Mesenchymal stem cell (in vitro differentiated cells and primary cell): Measurements from ENCODE around the gene SAPCD2.
A peak's percentile ranks its signal among the peaks of the same experiment; 100 is the strongest.

ENCODE experiments used
- DNase-seq: peaks from one replicate; pipeline ENCODE4 v3.0.0-alpha.2; 2013
- H2AFZ ChIP-seq: one replicate; pipeline ENCODE4 v1.6.1; 2013; ENCODE audit warnings: low read depth, mild to moderate bottlenecking, control low read depth, inconsistent platforms, low read length, moderate library complexity
- H2AK5ac ChIP-seq: 2 replicates; pipeline ENCODE4 v1.6.1; 2013; ENCODE audit warnings: low read length, moderate library complexity, mild to moderate bottlenecking, inconsistent platforms; ENCODE audit not compliant: severe bottlenecking
- H2BK120ac ChIP-seq: one replicate; pipeline ENCODE4 v1.6.1; 2013; ENCODE audit warnings: low read depth, mild to moderate bottlenecking, inconsistent platforms, low read length, moderate library complexity
- H2BK12ac ChIP-seq, 2 experiments: one replicate each; pipeline ENCODE4 v1.6.1; 2013; ENCODE audit warnings: inconsistent platforms in 2 of 2, low read length in 2 of 2, mild to moderate bottlenecking in 2 of 2, moderate library complexity in 2 of 2, control low read depth in 1 of 2
- H2BK15ac ChIP-seq: one replicate; pipeline ENCODE4 v1.6.1; 2013; ENCODE audit warnings: mild to moderate bottlenecking, low read depth, inconsistent platforms; ENCODE audit not compliant: poor library complexity, severe bottlenecking
- H2BK5ac ChIP-seq: 2 replicates; pipeline ENCODE4 v1.6.1; 2013; ENCODE audit warnings: low read depth, mild to moderate bottlenecking, low read length, control low read depth, inconsistent platforms; ENCODE audit not compliant: poor library complexity, severe bottlenecking
- H3K14ac ChIP-seq, 2 experiments: one replicate each; pipeline ENCODE4 v1.6.1; 2013; ENCODE audit warnings: inconsistent platforms in 2 of 2, low read length in 2 of 2, control low read depth in 1 of 2, mild to moderate bottlenecking in 1 of 2, moderate library complexity in 1 of 2
- H3K18ac ChIP-seq, 2 experiments: one replicate each; pipeline ENCODE4 v1.6.1; 2013; ENCODE audit warnings: inconsistent platforms in 2 of 2, low read length in 2 of 2, control low read depth in 1 of 2, low read depth in 1 of 2, mild to moderate bottlenecking in 1 of 2
- H3K23ac ChIP-seq, 2 experiments: one replicate each; pipeline ENCODE4 v1.6.1; 2013; ENCODE audit warnings: inconsistent platforms in 2 of 2, low read length in 2 of 2, mild to moderate bottlenecking in 2 of 2, moderate library complexity in 2 of 2, control low read depth in 1 of 2
- H3K27ac ChIP-seq: 2 replicates; pipeline ENCODE4 v1.5.1; 2013; ENCODE audit warnings: mild to moderate bottlenecking, moderate library complexity, low read length, control low read depth, inconsistent platforms; ENCODE audit not compliant: poor library complexity, severe bottlenecking
- H3K27me3 ChIP-seq, 2 experiments: 2 replicates each; pipeline versions ENCODE4 v1.6.1 to v1.7.0; 2013; ENCODE audit warnings: low read length in 2 of 2, mild to moderate bottlenecking in 2 of 2, moderate library complexity in 2 of 2, control low read depth in 1 of 2, inconsistent platforms in 1 of 2; ENCODE audit not compliant: control insufficient read depth in 1 of 2, insufficient read depth in 1 of 2
- H3K36me3 ChIP-seq, 2 experiments: 2 replicates each; pipeline versions ENCODE4 v1.6.1 to v1.7.0; 2013; ENCODE audit warnings: low read length in 2 of 2, control low read depth in 1 of 2, inconsistent platforms in 1 of 2, low read depth in 1 of 2, mild to moderate bottlenecking in 1 of 2; ENCODE audit not compliant: insufficient read depth in 2 of 2, control insufficient read depth in 1 of 2
- H3K4ac ChIP-seq, 2 experiments: one replicate each; pipeline ENCODE4 v1.6.1; 2013; ENCODE audit warnings: inconsistent platforms in 2 of 2, low read length in 2 of 2, mild to moderate bottlenecking in 2 of 2, moderate library complexity in 2 of 2, control low read depth in 1 of 2, low read depth in 1 of 2
- H3K4me1 ChIP-seq: 2 replicates; pipeline ENCODE4 v1.6.1; 2013; ENCODE audit warnings: low read depth, low read length, control low read depth; ENCODE audit not compliant: control insufficient read depth, insufficient read depth
- H3K4me2 ChIP-seq: 2 replicates; pipeline ENCODE4 v1.6.1; 2013; ENCODE audit warnings: low read length, mild to moderate bottlenecking, inconsistent platforms; ENCODE audit not compliant: poor library complexity, severe bottlenecking
- H3K4me3 ChIP-seq, 2 experiments: 2 replicates each; pipeline versions ENCODE4 v1.5.1 to v1.7.0; 2013; ENCODE audit warnings: low read length in 2 of 2, mild to moderate bottlenecking in 2 of 2, control low read depth in 1 of 2, low read depth in 1 of 2; ENCODE audit not compliant: insufficient read depth in 1 of 2
- H3K79me1 ChIP-seq: replicated peaks from 2 replicates; pipeline ENCODE4 v1.6.1; 2013; ENCODE audit warnings: mild to moderate bottlenecking, control low read depth, low read length, inconsistent platforms; ENCODE audit not compliant: poor library complexity, severe bottlenecking
- H3K9ac ChIP-seq: 2 replicates; pipeline ENCODE4 v1.7.0; 2013; ENCODE audit warnings: mild to moderate bottlenecking, low read length, moderate library complexity
- H3K9me3 ChIP-seq: 2 replicates; pipeline ENCODE4 v1.7.0; 2013; ENCODE audit warnings: mild to moderate bottlenecking, low read length; ENCODE audit not compliant: control insufficient read depth
- H4K8ac ChIP-seq: one replicate; pipeline ENCODE4 v1.6.1; 2013; ENCODE audit warnings: inconsistent platforms, mild to moderate bottlenecking, low read length, moderate library complexity
- H4K91ac ChIP-seq: one replicate; pipeline ENCODE4 v1.6.1; 2013; ENCODE audit warnings: mild to moderate bottlenecking, low read length, inconsistent platforms
- WGBS: methylation state at CpG from one replicate; pipeline ENCODE4 v1.1.7; 2013; ENCODE audit warnings: mixed read lengths; 5-methylcytosine and 5-hydroxymethylcytosine counted together

The SAPCD2 gene

DNA sequence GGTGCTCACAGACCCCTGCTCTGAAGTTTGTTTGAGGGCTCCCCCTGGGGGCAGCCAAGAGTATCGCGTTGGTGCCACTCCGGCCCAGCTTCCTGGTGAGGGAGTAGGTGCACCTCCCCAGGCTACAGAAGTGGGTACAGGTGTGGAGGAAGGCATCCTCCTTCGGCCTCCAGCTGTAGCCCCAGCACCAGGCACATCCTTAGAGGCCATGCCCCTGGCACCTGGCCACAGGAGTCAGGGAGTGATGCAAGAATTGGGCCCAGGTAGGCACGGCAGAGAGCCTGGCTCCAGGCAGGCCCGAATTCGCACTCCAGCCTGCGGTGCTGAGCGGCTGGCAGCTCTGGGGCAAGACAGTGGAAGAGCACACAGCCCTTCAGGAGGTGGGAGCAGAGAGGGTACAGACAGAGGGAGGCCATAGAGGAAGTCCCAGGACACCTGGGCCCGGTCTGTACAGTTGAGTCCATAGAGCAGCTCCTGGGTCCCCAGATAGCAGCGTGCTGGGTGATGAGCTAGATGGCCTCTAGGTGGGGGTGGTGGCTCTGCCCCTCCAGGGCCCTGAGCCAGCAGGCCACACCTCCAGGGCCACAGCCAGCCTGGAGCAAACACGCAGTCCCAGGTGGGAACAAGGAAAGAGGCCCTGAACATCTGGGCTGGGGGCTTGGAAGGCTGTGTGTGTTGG is 2.4 kb downstream of the SAPCD2 start:
- Histone ChIP-seq H3K27me3 (peaks cover 0 to 10% of the 10 kb centered on the region in 2 experiments), H2BK12ac (no peak overlapping the region), H3K4me1 (peaks cover 18% of the 10 kb centered on the region), H2BK120ac (no peak overlapping the region), H3K79me1 (no peaks in the 10 kb centered on the region), H3K4me2 (no peak overlapping the region), H4K8ac (no peak overlapping the region), H2BK5ac (no peak overlapping the region), H3K4ac (no peak overlapping the region), H3K23ac (no peak overlapping the region), H3K36me3 (peaks cover 0 to 6% of the 10 kb centered on the region in 2 experiments), H3K14ac (no peak overlapping the region), H3K27ac (no peak overlapping the region), H4K91ac (no peak overlapping the region), H3K18ac (no peak overlapping the region), H3K4me3 (no peak overlapping the region), H2AFZ (no peak overlapping the region), H2BK15ac (no peak overlapping the region), H3K9me3 (no peaks in the 10 kb centered on the region), H3K9ac (no peak overlapping the region), H2AK5ac (no peak overlapping the region)
- peak; percentile 84 for DNase-seq
- WGBS, result 65% methylated on average over 11 of the region's 12 CpGs

DNA sequence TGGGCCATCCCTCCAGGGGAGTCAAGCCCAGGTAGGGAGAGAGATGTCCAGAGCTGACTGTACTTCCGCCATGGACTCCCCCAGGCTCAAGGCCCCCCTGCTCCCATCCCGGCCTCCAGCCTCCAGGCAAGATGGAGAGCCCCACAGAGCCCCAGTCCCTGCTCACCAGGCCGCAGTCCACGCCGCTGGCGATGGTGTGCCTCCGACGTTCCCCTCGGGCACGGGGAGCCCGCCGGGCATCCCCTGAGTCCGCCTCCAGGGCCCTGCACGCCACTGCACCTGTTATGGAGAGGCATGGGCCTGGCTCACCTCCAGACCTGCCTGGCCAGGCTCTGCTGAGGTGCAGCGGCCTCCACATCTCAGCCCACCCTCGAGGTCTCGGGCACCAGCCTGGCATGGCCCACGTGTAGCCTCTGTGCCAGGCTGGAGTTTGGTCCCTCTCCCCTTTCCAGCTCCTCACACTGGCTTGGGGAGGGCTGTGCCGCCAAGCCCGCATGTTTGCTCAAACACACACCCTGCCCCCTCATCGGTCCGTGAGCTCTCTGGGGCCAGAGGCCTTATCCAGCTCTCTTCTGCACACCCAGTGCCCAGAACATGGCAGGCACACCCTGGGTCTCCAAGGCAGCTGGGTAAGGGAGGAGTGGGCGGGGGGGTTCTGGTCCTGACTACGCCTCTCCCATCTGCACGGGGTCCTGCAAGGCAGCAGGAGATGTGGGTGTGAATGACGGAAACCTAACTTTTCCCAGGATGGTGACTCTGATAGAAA is 4.1 kb downstream of the SAPCD2 start:
- H3K14ac ChIP-seq, result no peak overlapping the region
- no peak overlapping the region for H3K9ac ChIP-seq
- peaks cover 0 to 15% of the 10 kb centered on the region in 2 experiments for H3K27me3 ChIP-seq
- H2AFZ ChIP-seq, result no peak overlapping the region
- H3K79me1 ChIP-seq, result no peaks in the 10 kb centered on the region
- H3K4me2 ChIP-seq, result no peak overlapping the region
- no peak overlapping the region for H3K27ac ChIP-seq
- no peaks in the 10 kb centered on the region for H3K9me3 ChIP-seq
- H3K4ac ChIP-seq, result no peak overlapping the region
- H3K23ac ChIP-seq, result no peak overlapping the region
- H2BK5ac ChIP-seq, result no peak overlapping the region
- H2BK15ac ChIP-seq, result no peak overlapping the region
- H3K18ac ChIP-seq, result no peak overlapping the region
- H2AK5ac ChIP-seq, result no peak overlapping the region
- H2BK120ac ChIP-seq, result no peak overlapping the region
- H3K4me1 ChIP-seq, result peaks cover 18% of the 10 kb centered on the region
- WGBS, result 93% methylated on average over 26 of the region's 26 CpGs
- peak overlapping the region; percentile 22 for H4K91ac ChIP-seq
- peaks cover 0 to 6% of the 10 kb centered on the region in 2 experiments for H3K36me3 ChIP-seq
- DNase-seq, result no peak
- H2BK12ac ChIP-seq, result no peak overlapping the region
- H3K4me3 ChIP-seq, result no peak overlapping the region
- H4K8ac ChIP-seq, result no peak overlapping the region

GRCh38 chr9:137065336-137065967 is 4.9 kb downstream of the SAPCD2 start:
- no peak overlapping the region for H3K4me3 ChIP-seq
- no peak overlapping the region for H3K9ac ChIP-seq
- H3K36me3 ChIP-seq, result peaks cover 0 to 6% of the 10 kb centered on the region in 2 experiments
- no peak overlapping the region for H2BK120ac ChIP-seq
- no peaks in the 10 kb centered on the region for H3K9me3 ChIP-seq
- peaks cover 0 to 15% of the 10 kb centered on the region in 2 experiments for H3K27me3 ChIP-seq
- no peak overlapping the region for H2BK5ac ChIP-seq
- H2BK15ac ChIP-seq, result peak overlapping the region; percentile 20
- H3K4me2 ChIP-seq, result no peak overlapping the region
- WGBS, result 96% methylated on average over 23 of the region's 23 CpGs
- H4K91ac ChIP-seq, result no peak overlapping the region
- H3K79me1 ChIP-seq, result no peaks in the 10 kb centered on the region
- H3K4ac ChIP-seq, result no peak overlapping the region
- H3K4me1 ChIP-seq, result peaks cover 12% of the 10 kb centered on the region
- no peak overlapping the region for H2BK12ac ChIP-seq
- H2AK5ac ChIP-seq, result no peak overlapping the region
- H3K23ac ChIP-seq, result no peak overlapping the region
- no peak overlapping the region for H3K18ac ChIP-seq
- no peak overlapping the region for H4K8ac ChIP-seq
- H3K27ac ChIP-seq, result no peak overlapping the region
- H2AFZ ChIP-seq, result no peak overlapping the region
- DNase-seq, result no peak
- no peak overlapping the region for H3K14ac ChIP-seq

- WGBS, result 86% methylated on average over 12 of the region's 12 CpGs
Observed at GRCh38 chr9:137064880-137065164, 5.5 kb downstream of the SAPCD2 start.

More at GRCh38 chr9:137064880-137065164, 5.5 kb downstream of the SAPCD2 start:
- no peak overlapping the region for H2BK12ac ChIP-seq
- no peak overlapping the region for H2BK15ac ChIP-seq
- no peak overlapping the region for H3K14ac ChIP-seq
- H2BK120ac ChIP-seq, result no peak overlapping the region
- H3K18ac ChIP-seq, result no peak overlapping the region
- H3K27me3 ChIP-seq, result peaks cover 0 to 15% of the 10 kb centered on the region in 2 experiments
- DNase-seq, result no peak
- H3K9me3 ChIP-seq, result no peaks in the 10 kb centered on the region
- no peak overlapping the region for H3K23ac ChIP-seq
- no peak overlapping the region for H3K4ac ChIP-seq
- no peak overlapping the region for H3K9ac ChIP-seq
- H3K27ac ChIP-seq, result no peak overlapping the region
- peaks cover 7% of the 10 kb centered on the region for H3K4me1 ChIP-seq
- H2AK5ac ChIP-seq, result no peak overlapping the region
- no peak overlapping the region for H3K4me3 ChIP-seq
- no peak overlapping the region for H4K8ac ChIP-seq
- no peak overlapping the region for H3K4me2 ChIP-seq
- H4K91ac ChIP-seq, result no peak overlapping the region
- no peak overlapping the region for H2BK5ac ChIP-seq
- H2AFZ ChIP-seq, result no peak overlapping the region
- H3K79me1 ChIP-seq, result no peaks in the 10 kb centered on the region
- peaks cover 0 to 6% of the 10 kb centered on the region in 2 experiments for H3K36me3 ChIP-seq
